Ishikawa (cell line): ENCODE results near the gene ETV3.

ENCODE experiments used
- CEBPB ChIP-seq: IDR thresholded peaks from 2 replicates; pipeline ENCODE4 v1.6.1; 2012
- CREB1 ChIP-seq: IDR thresholded peaks from 2 replicates; pipeline ENCODE4 v1.6.1; 2012; ENCODE audit warnings: low read depth
- EGR1 ChIP-seq: IDR thresholded peaks from 2 replicates; pipeline ENCODE4 v1.6.1; 2012
- EP300 ChIP-seq: IDR thresholded peaks from 2 replicates; pipeline ENCODE4 v1.6.1; 2012; ENCODE audit warnings: borderline replicate concordance
- FOXM1 ChIP-seq: IDR thresholded peaks from 2 replicates; pipeline ENCODE4 v1.6.1; 2012; ENCODE audit warnings: low read depth, borderline replicate concordance
- NFIC ChIP-seq: IDR thresholded peaks from 2 replicates; pipeline ENCODE4 v1.6.1; 2012
- RAD21 ChIP-seq: IDR thresholded peaks from 2 replicates; pipeline ENCODE4 v1.6.1; 2012; ENCODE audit warnings: low read depth
- REST ChIP-seq: IDR thresholded peaks from 2 replicates; pipeline ENCODE4 v1.6.1; 2012; ENCODE audit warnings: low read depth, mild to moderate bottlenecking
- TAF1 ChIP-seq: IDR thresholded peaks from 2 replicates; pipeline ENCODE4 v1.6.1; 2012; ENCODE audit warnings: low read depth, mild to moderate bottlenecking
- TCF12 ChIP-seq: IDR thresholded peaks from 2 replicates; pipeline ENCODE4 v1.6.1; 2012; ENCODE audit warnings: low read depth
- TEAD4 ChIP-seq: IDR thresholded peaks from 2 replicates; pipeline ENCODE4 v1.6.1; 2012
- YY1 ChIP-seq: IDR thresholded peaks from 2 replicates; pipeline ENCODE4 v1.6.1; 2012; ENCODE audit warnings: low read depth
- ZBTB7A ChIP-seq: IDR thresholded peaks from 2 replicates; pipeline ENCODE4 v1.6.1; 2012; ENCODE audit warnings: low read depth
- TF ChIP-seq, protein P1 (sequence below): IDR thresholded peaks from 2 replicates; pipeline ENCODE4 v1.6.1; 2012
- TF ChIP-seq, protein P2 (sequence below): IDR thresholded peaks from 2 replicates; pipeline ENCODE4 v1.6.1; 2012

Gene ETV3

DNA sequence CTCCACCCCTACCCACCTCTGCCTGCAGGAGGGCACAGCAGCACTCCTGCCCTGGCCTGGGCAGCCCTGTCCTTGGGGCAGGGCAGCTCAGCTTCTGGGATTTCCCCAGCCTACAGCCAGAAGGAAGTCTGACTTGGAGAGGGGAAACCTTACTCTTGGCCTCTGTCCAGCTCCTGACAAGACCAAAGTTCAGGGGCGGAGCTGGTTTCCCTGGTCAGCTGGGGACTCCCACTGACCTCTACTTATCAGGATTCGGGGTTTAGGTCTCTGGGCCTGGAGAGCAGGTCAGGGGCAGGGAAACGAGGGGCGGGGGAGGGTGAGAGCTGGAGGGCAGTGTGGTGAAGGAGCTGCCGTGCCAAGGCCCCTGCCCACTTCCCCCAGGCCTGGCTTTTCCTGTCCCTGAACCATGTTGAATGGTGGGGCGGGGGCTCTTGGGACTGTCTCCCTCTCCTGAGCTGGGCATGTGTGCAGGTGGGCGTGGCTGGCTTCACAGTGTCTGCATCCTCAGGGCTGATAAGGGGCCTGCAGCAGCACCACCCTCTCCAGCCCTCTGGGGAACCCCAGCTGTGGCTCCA lies 16.8 kb upstream of the ETV3 start:
- TF ChIP-seq ZBTB7A = no peak
- no peak for TF ChIP-seq TEAD4
- peak; percentile 42; the same call in 1 of the 2 replicates for TF ChIP-seq NFIC

DNA sequence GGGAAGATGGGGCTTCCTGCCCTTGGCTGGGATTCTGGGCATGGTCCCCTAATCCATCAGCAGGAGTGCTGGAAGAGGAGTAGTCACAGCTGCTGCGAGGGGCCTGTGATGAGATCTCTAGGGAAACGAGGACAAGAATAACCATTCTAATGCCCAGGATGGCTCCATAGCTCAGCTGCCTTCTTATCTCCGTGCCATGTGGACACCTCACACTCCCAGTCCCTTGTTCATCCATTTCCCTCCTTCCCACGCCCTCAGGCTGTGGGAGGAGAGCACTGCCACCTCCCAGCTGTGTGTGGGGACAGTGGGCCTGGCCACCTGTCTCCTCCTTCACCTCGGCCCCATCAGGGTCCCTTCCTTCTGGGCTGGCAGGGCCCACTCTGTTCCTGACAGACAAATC lies 16.1 kb upstream of the ETV3 start:
- TF ChIP-seq YY1 (no peak), EGR1 (no peak), FOXM1 (no peak), EP300 (no peak), ZBTB7A (no peak), TAF1 (no peak), TCF12 (no peak), NFIC (no peak), CREB1 (no peak), TEAD4 (no peak), CEBPB (no peak), RAD21 (no peak), REST (no peak)
- TF ChIP-seq, protein P1, sequence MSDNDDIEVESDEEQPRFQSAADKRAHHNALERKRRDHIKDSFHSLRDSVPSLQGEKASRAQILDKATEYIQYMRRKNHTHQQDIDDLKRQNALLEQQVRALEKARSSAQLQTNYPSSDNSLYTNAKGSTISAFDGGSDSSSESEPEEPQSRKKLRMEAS = no peak
- TF ChIP-seq, protein P2, sequence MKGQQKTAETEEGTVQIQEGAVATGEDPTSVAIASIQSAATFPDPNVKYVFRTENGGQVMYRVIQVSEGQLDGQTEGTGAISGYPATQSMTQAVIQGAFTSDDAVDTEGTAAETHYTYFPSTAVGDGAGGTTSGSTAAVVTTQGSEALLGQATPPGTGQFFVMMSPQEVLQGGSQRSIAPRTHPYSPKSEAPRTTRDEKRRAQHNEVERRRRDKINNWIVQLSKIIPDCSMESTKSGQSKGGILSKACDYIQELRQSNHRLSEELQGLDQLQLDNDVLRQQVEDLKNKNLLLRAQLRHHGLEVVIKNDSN = no peak

DNA sequence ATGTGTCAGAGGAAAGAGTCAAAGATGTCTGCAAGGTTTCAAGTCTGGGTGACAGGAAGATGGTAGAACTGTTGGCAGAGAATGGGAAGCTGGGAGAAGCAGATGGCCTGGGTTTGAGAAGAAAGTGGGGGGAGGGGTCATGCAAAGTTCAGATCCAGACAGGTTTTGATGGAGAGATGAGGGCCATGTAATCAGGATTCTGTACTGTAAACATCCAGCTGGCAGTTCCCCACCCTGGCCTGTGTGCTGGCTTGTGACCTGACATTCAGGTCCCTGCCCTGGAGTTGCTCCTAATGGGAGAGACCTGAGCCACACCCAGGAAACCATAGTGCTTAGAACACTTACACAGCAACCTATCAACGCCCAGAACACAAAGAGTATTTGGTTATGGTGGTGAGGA lies 15.6 kb upstream of the ETV3 start:
- TF ChIP-seq, protein P2 = no peak
- TF ChIP-seq CREB1 = no peak
- no peak for TF ChIP-seq REST

DNA sequence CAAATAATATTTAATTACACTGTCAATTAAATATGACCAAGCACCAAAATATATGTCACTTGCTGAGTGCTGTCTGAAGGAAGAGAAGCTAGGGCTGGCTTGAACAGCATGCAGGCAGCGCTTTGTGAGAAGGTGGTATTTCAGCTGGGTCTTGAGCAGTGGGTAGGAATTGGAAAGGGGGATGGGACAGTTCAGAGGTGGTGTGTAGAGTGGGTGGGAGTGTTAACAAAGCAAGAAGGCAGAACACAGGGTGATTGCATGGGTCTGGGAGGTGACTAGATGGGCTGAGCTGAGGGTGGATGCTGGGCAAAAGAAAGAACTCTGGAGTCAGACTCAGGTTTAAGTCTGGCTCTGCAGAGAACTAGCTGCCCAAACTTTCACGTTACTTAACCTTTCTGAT lies 14.3 kb upstream of the ETV3 start:
- TF ChIP-seq EGR1 (no peak), ZBTB7A (no peak), FOXM1 (no peak), TCF12 (no peak), TEAD4 (no peak), TAF1 (no peak), CEBPB (no peak), NFIC (no peak), RAD21 (no peak), EP300 (no peak), YY1 (no peak), CREB1 (no peak), REST (no peak)
- TF ChIP-seq, protein P2 = no peak
- TF ChIP-seq, protein P1 = no peak

DNA sequence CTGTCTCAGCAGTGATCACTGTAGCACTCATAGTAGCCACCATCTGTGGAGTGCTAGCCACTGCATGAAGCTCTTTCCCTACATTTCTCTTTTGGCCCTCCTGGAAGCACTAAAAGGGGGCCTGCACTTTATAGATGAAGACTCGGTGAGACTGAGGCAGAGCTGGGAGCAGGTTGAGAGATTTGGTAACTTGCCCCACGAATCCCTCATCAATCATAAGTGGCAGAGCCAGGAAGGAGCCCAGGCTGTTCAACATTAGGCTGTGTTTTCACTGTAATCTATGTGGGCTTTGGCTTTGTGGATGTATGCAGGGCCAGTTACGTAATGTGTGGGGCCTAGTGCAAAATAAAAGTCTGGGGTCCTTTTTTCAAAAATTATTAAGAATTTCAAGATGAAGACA lies 13.3 kb upstream of the ETV3 start:
- TF ChIP-seq FOXM1 = no peak
- no peak for TF ChIP-seq REST
- TF ChIP-seq CREB1 = no peak
- TF ChIP-seq EP300 = no peak
- no peak for TF ChIP-seq NFIC
- no peak for TF ChIP-seq EGR1
- TF ChIP-seq ZBTB7A = no peak
- no peak for TF ChIP-seq TEAD4
- no peak for TF ChIP-seq RAD21
- TF ChIP-seq, protein P1 = no peak
